NCI-H345 treated with DMSO at 0.1 percent for 48 hours (cell line): Measurements from ENCODE around the gene HLA-DMA.
"Not testable (repeated sequence)": the region's sequence is repeated elsewhere in the genome, so short reads cannot be mapped to it uniquely, and the experiment has no call there.

Experiments
- DNase-seq: peaks from one replicate; lab custom pipeline; 2025; ENCODE audit not compliant: unreplicated experiment; lab: John Stamatoyannopoulos, UW

Gene HLA-DMA

GRCh38 chr6:32954986-32955802, 2.3 kb upstream of the HLA-DMA start:
- no peak for DNase-seq

DNA sequence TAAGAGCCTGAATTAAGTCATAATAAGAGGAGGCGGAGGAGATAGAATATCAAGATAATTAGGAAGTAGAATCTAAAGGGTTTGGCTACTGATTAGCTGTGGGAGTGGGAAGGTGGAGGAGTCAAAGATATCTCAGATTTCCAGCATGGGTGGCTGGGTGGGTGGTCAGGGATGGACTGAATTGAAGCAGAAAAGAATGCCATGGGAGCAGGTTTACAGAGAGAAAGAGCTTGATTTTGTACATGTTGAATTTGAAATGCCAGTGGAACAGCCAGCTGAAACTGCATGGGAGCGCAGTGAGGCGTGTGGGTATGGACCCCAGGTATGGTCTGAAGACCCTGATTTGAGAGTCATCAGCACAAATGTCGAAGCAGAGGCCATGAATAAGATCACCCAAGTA, 1.4 kb upstream of the HLA-DMA start:
- DNase-seq, result no peak

- DNase-seq, result no peak
Measured at GRCh38 chr6:32953775-32954174, 878 bp upstream of the HLA-DMA start.

DNA sequence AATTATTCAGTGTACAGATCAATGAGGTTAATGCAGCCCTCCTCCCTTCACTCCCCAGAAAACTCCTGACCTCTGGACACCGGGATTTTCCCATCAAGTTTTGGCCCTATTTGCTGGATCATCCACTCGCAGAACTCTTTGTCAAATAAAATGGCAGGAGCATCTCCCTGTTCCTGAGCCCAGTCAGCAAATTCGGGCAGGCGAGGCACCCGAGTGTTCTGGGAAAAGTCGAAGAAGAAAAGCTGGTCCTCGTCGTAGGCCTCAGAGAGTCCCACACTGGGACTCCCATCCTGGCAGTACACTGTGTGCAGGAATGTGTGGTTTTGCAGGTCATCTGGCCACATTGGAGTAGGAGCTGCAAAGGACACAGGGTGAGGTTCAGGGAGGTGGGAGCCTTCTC, 2.4 kb downstream of the HLA-DMA start:
- DNase-seq, result no peak

DNA sequence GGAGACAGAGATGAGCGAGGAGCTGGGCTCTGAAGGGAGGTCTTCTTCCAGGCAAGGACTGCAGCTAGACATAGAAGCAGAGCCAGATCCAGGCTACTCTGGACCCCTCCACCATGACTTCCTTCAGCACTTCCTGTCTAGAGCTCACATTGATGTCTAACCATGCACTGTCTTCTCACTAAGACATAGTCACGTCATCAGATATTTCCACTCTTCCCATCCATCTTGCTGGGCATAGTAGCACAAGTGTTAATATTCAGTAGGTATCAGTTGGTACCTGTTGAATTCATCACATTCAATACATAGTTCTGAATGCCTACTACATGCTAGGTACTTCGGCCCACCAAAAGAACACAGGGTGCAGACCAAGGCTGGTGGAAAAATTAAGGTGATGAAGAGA, 2.9 kb downstream of the HLA-DMA start:
- DNase-seq, result no peak

GRCh38 chr6:32949113-32949512, 3.8 kb downstream of the HLA-DMA start:
- no peak for DNase-seq

DNA sequence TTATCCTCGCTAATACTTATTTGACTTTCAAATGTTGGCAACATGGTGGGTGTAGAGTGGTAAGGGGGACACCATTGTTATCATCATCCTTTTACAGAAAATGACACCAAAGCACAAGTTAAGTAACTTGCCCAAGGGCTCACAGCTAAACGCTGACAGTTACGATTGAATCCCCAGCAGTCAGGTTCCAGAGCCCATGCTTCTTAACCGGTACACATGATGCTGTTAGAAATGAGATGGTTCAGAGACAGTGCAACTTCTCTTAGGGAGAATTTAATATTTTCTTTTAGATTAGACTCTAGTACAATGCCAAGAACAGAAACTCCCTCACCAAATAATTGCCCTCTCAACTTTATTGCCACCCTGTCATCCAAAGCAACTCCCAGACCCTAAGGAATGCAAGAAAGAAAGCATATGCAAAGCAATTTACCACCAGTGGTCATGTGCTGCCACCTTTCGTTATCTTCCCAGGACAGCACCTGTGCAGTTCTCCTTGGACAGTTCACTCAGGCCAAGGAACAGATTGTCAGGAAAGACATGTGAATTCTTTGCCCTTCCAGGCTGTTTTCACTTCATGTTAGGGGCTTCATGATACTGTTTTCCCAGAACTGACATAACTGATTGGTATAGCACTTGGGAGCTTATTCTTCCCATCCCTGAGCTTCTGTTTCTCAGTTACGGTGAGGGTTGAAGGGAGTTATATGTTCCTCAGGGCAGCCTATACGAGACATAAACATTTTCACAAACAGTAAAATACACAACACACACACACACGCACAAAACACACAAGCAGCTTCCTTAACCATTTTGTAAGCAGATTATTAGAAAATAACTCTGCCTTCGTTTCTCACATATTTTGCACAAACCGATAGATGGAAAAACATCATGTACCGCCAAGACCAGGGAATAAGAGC, 5.1 kb downstream of the HLA-DMA start:
- DNase-seq, result no peak

DNA sequence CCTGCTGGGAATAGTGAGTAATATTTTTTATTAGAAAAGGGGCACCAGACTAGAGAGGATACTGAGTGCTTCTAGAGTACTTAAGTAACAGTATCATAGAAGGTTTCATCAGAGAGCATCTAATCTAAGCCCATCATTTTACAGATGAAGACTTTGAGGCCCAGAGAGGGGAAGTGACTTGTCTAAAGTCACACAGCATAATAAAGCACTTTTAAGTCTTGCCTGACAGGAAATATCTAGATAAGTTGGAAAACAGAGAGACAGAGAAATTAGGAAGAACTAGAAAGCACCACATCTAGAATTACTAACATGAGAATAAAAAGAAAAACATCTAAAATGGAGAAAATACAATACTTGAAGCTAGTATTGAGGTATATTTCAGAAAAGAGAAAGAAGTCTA, 6.0 kb downstream of the HLA-DMA start:
- DNase-seq, result no peak

GRCh38 chr6:32945953-32946352, 6.9 kb downstream of the HLA-DMA start:
- DNase-seq, result no peak

GRCh38 chr6:32945108-32945760, 7.7 kb downstream of the HLA-DMA start:
- no peak for DNase-seq

DNA sequence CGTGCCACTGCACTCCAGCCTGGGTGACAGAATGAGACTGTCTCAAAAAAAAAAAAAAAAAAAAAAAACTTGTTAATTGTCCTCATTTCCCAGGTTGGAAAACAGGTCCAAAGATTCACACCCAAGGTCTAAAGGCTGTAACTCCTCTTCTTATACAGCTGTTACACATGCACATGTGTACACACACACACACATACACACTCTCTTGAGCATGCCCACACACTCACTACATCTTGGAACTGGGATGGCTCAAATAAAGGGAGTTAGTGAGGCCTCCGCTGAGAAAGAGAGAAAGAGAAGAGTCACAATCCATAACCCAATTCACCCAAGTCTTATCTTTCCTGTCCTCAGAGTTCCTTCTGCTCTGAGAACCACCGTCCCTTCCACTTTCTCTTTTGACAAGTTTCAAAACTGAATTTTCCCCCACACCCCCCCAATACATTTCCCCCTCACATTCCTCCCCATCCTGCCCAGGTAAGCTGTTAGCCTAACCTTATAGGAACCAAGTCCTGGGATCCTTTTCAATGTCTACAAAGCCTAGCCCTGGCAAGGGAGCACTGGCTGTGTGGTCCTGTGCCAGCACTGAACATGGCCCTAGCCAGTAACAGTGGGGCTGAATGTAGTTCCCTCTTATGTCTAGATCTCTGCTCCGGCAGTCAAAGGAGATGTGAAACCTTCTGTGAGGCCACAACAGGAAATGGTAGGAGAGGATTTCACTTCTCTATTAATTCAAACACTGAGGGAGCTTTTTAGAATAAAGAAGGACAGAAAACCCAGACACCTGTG, 8.8 kb downstream of the HLA-DMA start:
- no peak for DNase-seq

GRCh38 chr6:32942555-32943123, 10.3 kb downstream of the HLA-DMA start:
- not testable (repeated sequence) for DNase-seq

- DNase-seq, result no peak
Measured at GRCh38 chr6:32941214-32941768, 11.6 kb downstream of the HLA-DMA start.

GRCh38 chr6:32940656-32941213, 12.2 kb downstream of the HLA-DMA start, which contains the start of gene HLA-DMB:
TSS of gene HLA-DMB (minus strand) at chr6:32941028. CDS start at chr6:32940807, 221 bp downstream.
- no peak for DNase-seq

DNA sequence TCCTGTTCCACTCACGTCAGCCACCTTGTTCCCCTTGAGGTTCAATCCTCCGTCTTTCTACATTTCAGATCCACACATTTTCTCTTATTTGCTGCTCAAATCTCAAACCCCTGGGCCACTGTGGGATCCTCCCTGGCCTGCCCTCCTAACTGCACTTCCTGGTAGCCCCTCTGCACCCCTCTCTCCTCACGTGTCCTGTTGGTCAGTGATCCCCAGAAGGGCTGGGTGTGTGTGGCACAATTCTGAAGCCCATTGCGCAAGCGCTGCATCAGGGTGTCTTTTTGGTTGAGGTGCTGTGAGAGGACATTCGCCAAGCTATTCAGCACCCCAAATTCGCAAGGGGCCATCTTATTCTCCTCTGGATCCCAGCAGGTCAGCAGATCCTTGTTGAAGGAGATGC, 14.4 kb downstream of the HLA-DMA start:
- no peak for DNase-seq

DNA sequence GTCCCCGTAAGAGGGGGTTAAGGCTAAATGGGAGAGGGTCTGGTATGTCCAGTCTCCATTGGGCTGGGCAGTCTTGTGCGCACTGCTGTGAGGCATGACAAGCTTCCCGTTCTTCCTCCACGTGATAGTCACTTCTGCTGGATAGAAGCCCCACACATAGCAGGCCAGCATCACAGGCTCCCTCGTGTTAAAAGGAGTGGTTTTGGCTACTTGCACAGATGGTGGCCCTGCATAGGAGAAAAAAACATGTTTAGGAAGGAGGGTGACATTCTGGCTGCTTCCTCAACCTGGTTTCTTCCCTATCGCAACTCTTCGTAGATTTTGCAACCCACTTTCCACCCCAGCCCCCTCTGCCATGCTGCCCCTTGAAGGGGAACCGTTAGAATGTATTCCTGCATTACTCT, 15.7 kb downstream of the HLA-DMA start:
- DNase-seq, result no peak

GRCh38 chr6:32936239-32937152, 16.4 kb downstream of the HLA-DMA start:
- DNase-seq, result no peak

DNA sequence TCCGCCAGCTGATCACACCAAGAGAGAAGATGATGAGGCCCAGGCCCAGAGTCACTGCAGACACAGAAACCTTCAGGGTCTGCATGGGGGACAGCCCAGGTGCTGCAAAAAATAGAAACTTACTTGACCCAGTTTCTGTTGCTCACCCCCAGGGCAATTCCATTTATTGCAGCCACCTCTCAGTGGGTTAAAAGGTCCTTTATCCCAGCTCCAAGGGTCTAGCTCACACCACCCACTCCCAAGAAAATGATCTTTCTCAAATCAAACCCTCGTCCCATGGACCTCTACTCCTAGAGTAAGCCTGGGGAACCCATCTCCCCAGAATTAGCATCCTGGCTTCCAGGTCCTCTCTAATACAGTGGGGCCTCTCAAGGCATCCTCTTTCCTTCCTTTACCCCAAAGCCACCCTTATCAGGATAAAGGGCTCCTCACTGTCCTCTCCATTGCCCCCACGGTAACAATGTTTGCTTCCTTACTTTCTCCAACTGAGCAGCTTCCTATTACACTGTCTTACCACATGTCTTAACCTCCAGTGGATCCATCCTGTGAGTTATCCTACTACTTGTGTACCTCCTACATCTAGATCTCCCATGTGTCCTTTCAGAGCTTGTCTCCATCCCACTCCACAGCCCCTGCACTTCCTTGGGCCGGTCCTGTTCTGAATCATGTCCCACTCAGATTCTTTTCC, 17.2 kb downstream of the HLA-DMA start:
- DNase-seq, result no peak
